Testis (tissue), 3 donors: ENCODE data around the gene FBXW8. TPM values are rescaled to one million over a fixed set of nuclear protein-coding genes. Genes with fewer than 3 reads are reported as not detected.

Experiments
- DNase-seq: peaks from one replicate; pipeline ENCODE4 v3.0.0-alpha.2; 2019
- H3K27ac ChIP-seq, 2 donors: fragments of 200-600 bp; sonication (generic); one replicate each; pipeline ENCODE4 v1.5.1; 2019
- H3K27me3 ChIP-seq: fragments of 200-600 bp; sonication (generic); one replicate; pipeline ENCODE4 v1.5.1; 2019
- H3K36me3 ChIP-seq: fragments of 200-600 bp; sonication (generic); one replicate; pipeline ENCODE4 v1.5.1; 2017; ENCODE audit warnings: low read depth; ENCODE audit errors: missing control alignments
- H3K4me1 ChIP-seq: fragments of 200-600 bp; sonication (generic); one replicate; pipeline ENCODE4 v1.5.1; 2019
- H3K4me3 ChIP-seq, 2 donors: fragments of 200-600 bp; sonication (generic); one replicate each; pipeline ENCODE4 v1.5.1; 2017 to 2019
- H3K9me3 ChIP-seq: fragments of 200-600 bp; sonication (generic); one replicate; pipeline ENCODE4 v1.5.1; 2017
- CTCF ChIP-seq, 3 experiments: fragments of 450-650 bp in 2 of 3; fragments of 200-600 bp in 1 of 3; sonication (generic) in 1 of 3; IDR thresholded peaks; one replicate each; pipeline ENCODE4 v1.5.1; 2016 to 2019; ENCODE audit warnings: antibody characterized with exemption in 3 of 3, mild to moderate bottlenecking in 2 of 3, moderate library complexity in 1 of 3
- POLR2A ChIP-seq: fragments of 450-650 bp; IDR thresholded peaks from one replicate; pipeline ENCODE4 v1.6.1; 2017; ENCODE audit warnings: antibody characterized with exemption, mild to moderate bottlenecking, moderate library complexity
- WGBS, 2 donors: methylation state at CpG; one replicate each; pipeline ENCODE4 v1.1.5; 2018; 5-methylcytosine and 5-hydroxymethylcytosine counted together
- intact Hi-C: fragments of 100-400 bp; cut with DNase I; formaldehyde crosslinking; loops from one replicate; pipeline ENCODE4 v1.15.1; 2023; ENCODE audit warnings: low total_unique reads
- polyA plus RNA-seq: library from polyadenylated mRNA; stranded (reverse); fragments of 350-450 nt; fragmentation: Illumina TruSeq; extraction: RNeasy Lipid Tissue Mini Kit (QIAGEN cat#74804); gene quantifications from one replicate; pipeline ENCODE4 v1.2.3, GENCODE V29; 2014; ENCODE audit warnings: low read depth, low replicate concordance; ENCODE audit not compliant: insufficient read depth
- total RNA-seq, 2 donors: library from RNA; depleted of rRNA; stranded (reverse); fragments of >200 nt; gene quantifications; one replicate each; pipeline ENCODE4 v1.2.3, GENCODE V29; 2016

The FBXW8 gene
- total and polyA plus RNA-seq, 3 donors from 2014 or later, result 11.1 to 32.8 (median 31.0) TPM

- Histone ChIP-seq H3K36me3 (no peaks in the 10 kb centered on the region), H3K27me3 (no peaks in the 10 kb centered on the region), H3K4me3 (no peak overlapping the region), H3K4me1 (no peaks in the 10 kb centered on the region), H3K27ac (no peak overlapping the region), H3K9me3 (no peaks in the 10 kb centered on the region)
- WGBS, 2 donors, result 89 to 95% methylated on average over 10 of the region's 10 CpGs
- DNase-seq, result no peak
- intact Hi-C loops, result no loop called here
- no peak for TF ChIP-seq CTCF (IDR thresholded peaks at IDR 0.05)
- TF ChIP-seq POLR2A, result no peak
These were observed 156.3 kb downstream of the FBXW8 start for GRCh38 chr12:117067016-117067415.

GRCh38 chr12:117067638-117068037 is 156.9 kb downstream of the FBXW8 start:
- no peak overlapping the region for H3K27ac ChIP-seq
- 89 to 92% methylated on average over 3 of the region's 3 CpGs for WGBS, 2 donors
- H3K4me3 ChIP-seq, result no peak overlapping the region
- no peaks in the 10 kb centered on the region for H3K4me1 ChIP-seq
- H3K9me3 ChIP-seq, result no peaks in the 10 kb centered on the region
- intact Hi-C loops, result no loop called here
- H3K36me3 ChIP-seq, result no peaks in the 10 kb centered on the region
- TF ChIP-seq POLR2A (no peak), CTCF (IDR thresholded peaks at IDR 0.05) (no peak)
- no peak for DNase-seq
- H3K27me3 ChIP-seq, result no peaks in the 10 kb centered on the region

- Histone ChIP-seq H3K27ac (no peak overlapping the region), H3K27me3 (no peaks in the 10 kb centered on the region), H3K9me3 (no peaks in the 10 kb centered on the region), H3K4me3 (no peak overlapping the region), H3K4me1 (peaks cover 4% of the 10 kb centered on the region), H3K36me3 (no peaks in the 10 kb centered on the region)
- WGBS, 2 donors, result 79 to 87% methylated on average over 8 of the region's 8 CpGs
- DNase-seq, result no peak
- TF ChIP-seq POLR2A, result no peak
- no peak for TF ChIP-seq CTCF (IDR thresholded peaks at IDR 0.05)
- intact Hi-C loops, result no loop called here
These were observed 157.7 kb downstream of the FBXW8 start for GRCh38 chr12:117068492-117068891.

- Histone ChIP-seq H3K27me3 (no peaks in the 10 kb centered on the region), H3K4me3 (no peak overlapping the region), H3K27ac (no peak overlapping the region), H3K36me3 (no peaks in the 10 kb centered on the region), H3K9me3 (no peaks in the 10 kb centered on the region), H3K4me1 (peaks cover 10% of the 10 kb centered on the region)
- TF ChIP-seq CTCF (IDR thresholded peaks at IDR 0.05) (no peak), POLR2A (no peak)
- 66 to 83% methylated on average over 17 of the region's 17 CpGs for WGBS, 2 donors
- DNase-seq, result no peak
- intact Hi-C loops, result no loop called here
These were observed 158.5 kb downstream of the FBXW8 start for GRCh38 chr12:117069101-117069797.
